ENCODE measurements around the gene BACE2.

- TF ChIP-seq CTCF (tag by site-specific recombination; IDR thresholded peaks at IDR 0.05) (no peak), ZNF670 (tag by site-specific recombination; IDR thresholded peaks at IDR 0.05; ENCODE audit: low read depth) (no peak), YY1 (tag by site-specific recombination; IDR thresholded peaks at IDR 0.05) (no peak), ZSCAN18 (tag by site-specific recombination; IDR thresholded peaks at IDR 0.05) (no peak), TCF7L2 (IDR thresholded peaks at IDR 0.05; ENCODE audit: borderline replicate concordance, low read depth, low read length) (no peak)
These were observed 101.6 kb downstream of the BACE2 start for GRCh38 chr21:41269535-41269934.
